ENCODE results near the gene CPE.

The CPE gene

GRCh38 chr4:165345666-165346417 is 33.0 kb upstream of the CPE start:
- TF ChIP-seq TAF1 (IDR thresholded peaks at IDR 0.05; ENCODE audit: borderline replicate concordance, insufficient read depth, low read length): no peak
- TF ChIP-seq FOXP2 (optimal IDR thresholded peaks at IDR 0.05; ENCODE audit: borderline replicate concordance, extremely low read depth, extremely low read length, insufficient read depth): no peak
- no peak for TF ChIP-seq REST (IDR thresholded peaks at IDR 0.05; ENCODE audit: insufficient read depth in 1 of 2, low read depth in 2 of 2, low read length in 2 of 2)
- TF ChIP-seq SIN3A (IDR thresholded peaks at IDR 0.05; ENCODE audit: borderline replicate concordance, insufficient read depth, low read length): no peak
- no peak for TF ChIP-seq POLR2AphosphoS5 (IDR thresholded peaks at IDR 0.05; ENCODE audit: low read depth, low read length)

- TF ChIP-seq SIN3A (IDR thresholded peaks at IDR 0.05; ENCODE audit: borderline replicate concordance, insufficient read depth, low read length) (no peak), REST (IDR thresholded peaks at IDR 0.05; ENCODE audit: insufficient read depth in 1 of 2, low read depth in 2 of 2, low read length in 2 of 2) (no peak), FOXP2 (optimal IDR thresholded peaks at IDR 0.05; ENCODE audit: borderline replicate concordance, extremely low read depth, extremely low read length, insufficient read depth) (no peak), TAF1 (IDR thresholded peaks at IDR 0.05; ENCODE audit: borderline replicate concordance, insufficient read depth, low read length) (no peak)
These were observed 30.9 kb upstream of the CPE start for GRCh38 chr4:165347647-165348569.

GRCh38 chr4:165351359-165352130 is 27.3 kb upstream of the CPE start:
- TF ChIP-seq POLR2AphosphoS5 (IDR thresholded peaks at IDR 0.05; ENCODE audit: low read depth, low read length): no peak
- no peak for TF ChIP-seq SIN3A (IDR thresholded peaks at IDR 0.05; ENCODE audit: borderline replicate concordance, insufficient read depth, low read length)
- no peak for TF ChIP-seq FOXP2 (optimal IDR thresholded peaks at IDR 0.05; ENCODE audit: borderline replicate concordance, extremely low read depth, extremely low read length, insufficient read depth)
- no peak for TF ChIP-seq REST (IDR thresholded peaks at IDR 0.05; ENCODE audit: insufficient read depth in 1 of 2, low read depth in 2 of 2, low read length in 2 of 2)
- TF ChIP-seq TAF1 (IDR thresholded peaks at IDR 0.05; ENCODE audit: borderline replicate concordance, insufficient read depth, low read length): no peak

GRCh38 chr4:165355900-165356300 is 22.9 kb upstream of the CPE start:
- TF ChIP-seq SIN3A (IDR thresholded peaks at IDR 0.05; ENCODE audit: borderline replicate concordance, insufficient read depth, low read length): no peak
- no peak for TF ChIP-seq FOXP2 (optimal IDR thresholded peaks at IDR 0.05; ENCODE audit: borderline replicate concordance, extremely low read depth, extremely low read length, insufficient read depth)
- TF ChIP-seq POLR2AphosphoS5 (IDR thresholded peaks at IDR 0.05; ENCODE audit: low read depth, low read length): no peak
- TF ChIP-seq REST (IDR thresholded peaks at IDR 0.05; ENCODE audit: insufficient read depth in 1 of 2, low read depth in 2 of 2, low read length in 2 of 2): no peak
- no peak for TF ChIP-seq TAF1 (IDR thresholded peaks at IDR 0.05; ENCODE audit: borderline replicate concordance, insufficient read depth, low read length)

Data from PFSK-1 (cell line).